ENCODE results near the gene TDP1.

The TDP1 gene

GRCh38 chr14:89955745-89956660 lies at the start of gene TDP1:
Gene TDP1 (plus strand): TSS chr14:89955927. CDS start chr14:89963115, 7,188 bp downstream.
- peak; percentile 97 for DNase-seq (ENCODE audit: low read depth)

- no peak for DNase-seq (ENCODE audit: low read depth)
Measured at GRCh38 chr14:89906000-89906399, 49.7 kb upstream of the TDP1 start.

DNA sequence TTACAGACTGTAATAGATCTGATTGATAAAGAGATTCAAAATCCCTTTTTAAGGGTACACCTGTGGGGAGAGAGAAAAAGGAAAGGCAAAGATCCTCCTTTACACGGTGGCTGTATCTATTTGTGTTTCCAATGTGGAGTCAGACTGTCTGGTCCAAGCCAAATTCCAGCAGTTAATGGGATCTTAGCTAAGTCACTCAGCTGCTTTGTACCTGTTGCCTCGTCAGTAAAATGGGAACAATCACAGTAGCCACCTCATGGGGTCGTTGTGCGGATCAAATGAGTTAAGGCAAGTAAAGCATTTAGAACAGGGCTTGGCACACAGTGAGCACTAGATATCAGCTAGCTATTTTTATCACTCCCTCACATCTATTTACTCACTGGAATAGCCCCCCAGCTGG lies 48.1 kb upstream of the TDP1 start:
- DNase-seq (ENCODE audit: low read depth), result no peak

DNA sequence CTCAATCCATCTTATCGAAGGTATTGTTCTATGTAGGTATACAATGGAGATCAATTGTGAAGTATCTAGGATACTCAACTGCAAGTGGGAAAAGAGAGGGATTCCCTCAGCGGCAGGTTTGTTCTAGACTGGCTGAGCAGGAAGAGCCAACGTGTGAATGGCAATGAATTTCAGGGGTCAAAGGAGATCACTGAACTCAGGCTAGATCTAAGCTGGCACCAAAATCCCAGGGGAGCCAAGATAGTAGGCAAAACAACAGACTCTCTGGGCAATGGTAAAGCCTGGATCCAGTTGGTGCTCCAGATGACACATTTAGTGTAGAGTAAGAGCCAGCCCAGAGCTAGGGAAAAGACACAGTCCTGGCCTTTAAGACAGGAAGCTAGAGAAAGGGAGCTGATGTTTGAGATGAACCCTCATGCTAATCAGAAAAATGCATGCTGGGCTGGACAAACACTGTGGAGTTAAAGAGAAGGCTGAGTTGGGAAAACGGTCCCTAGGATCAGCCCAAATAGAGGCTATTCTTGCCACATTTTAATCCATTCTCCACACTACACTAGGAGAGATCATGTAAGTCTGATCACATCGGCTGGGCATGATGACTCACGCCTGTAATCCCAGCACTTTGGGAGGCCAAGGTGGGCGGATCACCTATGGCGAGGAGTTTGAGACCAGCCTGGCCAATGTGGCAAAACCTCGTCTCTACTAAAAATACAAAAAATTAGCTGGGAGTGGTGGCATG lies 46.8 kb upstream of the TDP1 start:
- DNase-seq (ENCODE audit: low read depth), result no peak

- DNase-seq (ENCODE audit: low read depth), result no peak
Measured at GRCh38 chr14:89909586-89909985, 46.1 kb upstream of the TDP1 start.

DNA sequence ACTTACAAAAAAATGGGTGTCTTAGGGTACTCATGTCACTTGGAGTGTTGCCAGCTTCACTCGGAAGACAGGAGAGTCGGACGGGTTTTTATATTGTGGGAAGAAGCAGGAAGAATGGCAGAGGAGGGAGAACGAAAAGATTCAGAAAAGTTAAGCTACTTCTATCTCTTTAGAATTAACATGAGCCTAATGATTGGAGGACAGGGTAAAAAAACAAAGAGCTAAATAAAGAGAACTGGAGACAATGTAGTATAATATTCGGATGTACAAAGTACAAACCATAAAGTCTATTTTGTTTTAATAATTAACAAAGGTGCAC lies 45.1 kb upstream of the TDP1 start:
- DNase-seq (ENCODE audit: low read depth), result no peak

DNA sequence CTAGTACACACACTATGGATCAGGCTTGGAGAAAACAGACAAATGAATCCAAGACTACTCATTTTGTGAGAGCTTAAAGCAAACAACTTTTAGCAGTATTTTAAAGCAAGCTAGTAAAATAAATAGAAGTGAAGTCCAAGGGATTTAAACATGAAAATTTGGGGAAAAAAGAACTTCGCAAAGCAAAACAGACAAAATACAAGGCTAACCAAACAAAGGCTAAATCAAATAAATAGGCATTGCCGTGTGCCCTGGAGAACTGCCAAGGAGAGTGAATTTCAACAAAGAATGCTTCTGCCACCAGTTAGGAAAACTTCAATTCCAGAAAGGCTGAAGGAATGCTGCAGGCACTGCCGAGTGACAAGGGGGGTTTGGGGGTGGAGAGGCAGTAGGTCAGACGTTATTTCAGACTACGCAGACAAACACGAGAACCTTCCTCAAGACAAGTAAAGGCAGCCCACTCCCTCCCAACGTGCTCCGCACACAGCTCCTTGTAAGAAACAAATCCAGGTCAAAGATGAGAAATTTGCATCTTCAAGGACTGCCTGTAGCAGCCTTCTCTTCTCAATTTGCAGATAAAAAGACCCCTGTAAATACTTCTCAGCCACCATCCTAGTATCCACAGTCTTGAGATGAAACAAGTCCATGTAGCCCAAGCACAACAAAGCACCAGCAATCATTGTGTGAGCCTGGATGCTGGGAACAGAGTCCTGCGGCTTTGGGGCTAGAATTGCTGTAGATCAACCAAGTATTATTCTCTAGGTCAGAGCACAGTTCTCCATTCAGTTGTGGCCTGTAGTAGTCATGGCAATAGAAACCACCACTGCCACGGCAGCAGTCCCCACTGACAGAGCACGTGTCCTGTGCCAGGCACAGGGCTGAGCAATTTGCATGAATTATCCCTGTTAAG lies 44.5 kb upstream of the TDP1 start:
- no peak for DNase-seq (ENCODE audit: low read depth)

- DNase-seq (ENCODE audit: low read depth), result no peak
Measured at GRCh38 chr14:89912221-89912620, 43.5 kb upstream of the TDP1 start.

DNA sequence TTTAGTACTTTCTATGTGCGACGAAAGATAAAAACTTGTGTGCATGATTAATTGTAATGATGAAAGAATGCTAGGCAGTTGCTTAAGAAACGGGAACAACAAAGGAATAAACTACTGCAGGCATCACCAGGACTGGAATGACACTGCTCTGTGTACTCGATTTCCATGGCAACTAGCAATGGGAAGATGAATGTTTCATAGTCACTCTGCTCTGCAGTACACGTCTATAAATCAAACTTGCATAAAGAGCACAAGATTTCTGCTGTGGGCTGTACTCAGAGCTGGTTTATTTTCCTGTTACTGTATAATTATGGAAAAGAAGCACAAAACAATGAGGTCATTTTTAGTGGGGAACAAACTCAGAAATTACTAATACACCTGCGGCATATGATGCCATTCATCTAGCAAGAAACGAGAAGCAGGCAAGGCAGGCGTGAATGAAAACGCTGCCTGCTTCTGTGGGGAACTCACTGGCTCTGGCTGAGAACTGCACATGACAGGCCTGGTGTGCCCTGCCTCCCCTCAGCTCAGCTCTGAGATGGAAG lies 43.0 kb upstream of the TDP1 start:
- DNase-seq (ENCODE audit: low read depth), result no peak

GRCh38 chr14:89915114-89915878 lies 40.4 kb upstream of the TDP1 start:
- peak; percentile 42 for DNase-seq (ENCODE audit: low read depth)

- DNase-seq (ENCODE audit: low read depth), result no peak
Measured at GRCh38 chr14:89918721-89919120, 37.0 kb upstream of the TDP1 start.

DNA sequence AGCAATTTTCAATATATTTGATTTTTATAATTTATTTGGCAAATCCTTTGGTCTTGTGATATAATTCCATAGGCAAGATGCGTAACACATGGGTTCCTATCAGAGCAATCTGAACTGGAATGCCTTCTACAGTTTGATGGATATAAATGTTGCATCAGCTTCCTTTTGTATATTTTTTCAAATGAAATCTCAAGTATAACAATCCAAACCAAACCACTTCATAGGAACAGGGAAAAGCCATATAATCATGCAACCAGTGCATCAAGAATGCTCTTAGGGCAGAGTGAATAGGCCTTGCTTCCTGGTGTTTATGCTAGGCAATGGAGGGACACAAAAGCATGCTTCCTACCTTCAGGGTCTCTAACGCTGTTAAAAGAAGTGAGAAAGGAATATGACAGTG lies 35.7 kb upstream of the TDP1 start:
- no peak for DNase-seq (ENCODE audit: low read depth)

- no peak for DNase-seq (ENCODE audit: low read depth)
Measured at GRCh38 chr14:89921346-89921745, 34.4 kb upstream of the TDP1 start.

DNA sequence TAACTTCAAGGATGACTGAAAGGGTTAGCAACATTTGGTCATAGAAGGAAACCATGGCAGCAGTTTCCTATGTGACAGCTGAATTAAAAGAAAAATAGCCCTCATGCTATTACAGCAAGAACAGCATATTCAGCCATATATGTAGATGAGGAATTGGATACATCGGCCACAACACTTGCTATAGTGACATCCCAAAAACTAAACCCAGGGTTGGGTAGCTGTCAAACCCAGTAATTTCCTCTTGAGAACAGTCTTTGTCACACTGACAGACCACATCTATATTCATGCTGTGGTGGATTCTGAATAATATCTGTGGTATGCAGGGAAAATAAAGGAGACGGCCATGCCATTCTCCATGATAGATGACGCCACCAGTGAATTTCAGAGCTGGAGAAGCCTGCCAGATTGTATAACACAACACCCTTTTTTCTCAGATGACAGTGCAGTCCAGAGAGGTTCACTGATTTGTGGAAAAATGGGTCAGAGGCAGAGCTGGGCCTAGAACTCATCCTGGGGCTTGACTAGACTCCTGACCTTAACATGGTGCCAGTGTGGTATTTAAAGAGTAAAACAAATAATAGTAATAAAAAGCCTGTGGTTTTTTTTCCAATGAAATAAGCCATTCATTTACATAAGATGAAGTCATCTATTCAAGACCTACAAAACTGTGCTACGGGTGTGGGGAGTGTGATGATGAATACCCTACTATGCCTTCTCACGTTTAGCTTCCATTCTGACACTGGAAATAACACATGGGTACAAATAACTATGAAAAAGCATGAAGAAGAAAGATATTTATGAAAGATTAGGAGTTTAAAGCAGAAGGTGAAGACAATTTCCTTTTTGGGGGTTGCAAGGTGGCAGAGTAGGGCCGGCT lies 33.5 kb upstream of the TDP1 start:
- DNase-seq (ENCODE audit: low read depth), result no peak

DNA sequence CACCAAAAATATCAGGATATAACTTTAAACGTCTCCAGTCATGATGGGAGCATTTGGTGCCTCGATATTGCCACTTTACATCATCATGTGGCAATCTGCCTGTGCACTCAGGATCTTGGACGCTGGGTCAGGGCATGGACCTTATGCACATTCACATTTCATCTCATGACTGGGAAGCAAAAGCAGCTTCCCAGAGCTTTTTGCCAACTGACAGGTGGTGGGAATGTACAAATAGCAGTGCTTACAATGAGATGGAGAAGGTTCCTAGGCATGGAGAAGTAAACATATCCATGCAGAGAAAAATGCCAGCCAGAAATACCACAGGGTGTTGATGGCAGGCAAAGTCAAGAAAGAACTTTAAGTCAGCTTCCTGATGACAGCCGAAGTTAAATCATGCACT lies 31.5 kb upstream of the TDP1 start:
- DNase-seq (ENCODE audit: low read depth), result no peak

DNA sequence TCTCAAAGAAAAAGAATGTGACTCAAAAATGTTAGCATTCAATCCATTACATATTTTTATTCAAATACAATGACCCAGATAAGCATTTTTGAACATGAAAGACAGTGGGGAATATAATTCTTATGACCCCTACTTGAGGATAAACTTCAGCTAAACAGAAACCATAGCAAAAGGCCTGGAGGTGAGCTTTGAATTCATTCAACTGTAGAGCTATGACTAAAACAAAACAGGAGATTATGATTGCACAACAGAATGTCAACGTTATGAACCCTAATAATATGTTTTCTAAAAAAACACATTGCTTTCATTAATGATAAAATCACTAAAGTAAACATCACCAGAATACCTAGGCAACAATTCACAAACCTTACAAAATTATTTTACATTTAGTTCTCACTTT lies 29.0 kb upstream of the TDP1 start:
- no peak for DNase-seq (ENCODE audit: low read depth)

- DNase-seq (ENCODE audit: low read depth), result no peak
Measured at GRCh38 chr14:89927186-89927865, 28.4 kb upstream of the TDP1 start.

- no peak for DNase-seq (ENCODE audit: low read depth)
Measured at GRCh38 chr14:89933002-89933401, 22.7 kb upstream of the TDP1 start.

- no peak for DNase-seq (ENCODE audit: low read depth)
Measured at GRCh38 chr14:89936654-89937185, 19.0 kb upstream of the TDP1 start.
